NCI-H748 (cell line): ENCODE results near the gene KIAA0930.

Source experiments
- DNase-seq: peaks from one replicate; lab custom pipeline; 2025; ENCODE audit not compliant: unreplicated experiment; lab: John Stamatoyannopoulos, UW

KIAA0930 gene

DNA sequence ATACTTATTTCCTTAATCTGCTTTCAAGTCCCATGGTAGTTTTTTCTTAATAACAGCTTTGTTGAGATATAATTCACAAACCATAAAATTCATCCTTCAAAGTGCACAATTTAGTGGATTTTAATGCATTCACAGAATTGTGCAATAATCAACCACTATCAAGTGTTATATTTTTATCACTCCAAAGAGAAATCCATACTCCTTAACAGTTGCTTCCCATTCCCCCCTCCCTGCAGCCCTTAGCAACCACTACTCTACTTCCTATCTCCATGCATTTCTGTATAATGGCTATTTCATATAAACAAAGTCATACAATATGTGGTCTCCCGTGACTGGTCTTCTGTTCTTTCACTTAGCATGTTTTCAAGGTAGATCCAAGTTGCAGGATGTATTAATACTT is 95.8 kb downstream of the KIAA0930 start:
- no peak for DNase-seq

DNA sequence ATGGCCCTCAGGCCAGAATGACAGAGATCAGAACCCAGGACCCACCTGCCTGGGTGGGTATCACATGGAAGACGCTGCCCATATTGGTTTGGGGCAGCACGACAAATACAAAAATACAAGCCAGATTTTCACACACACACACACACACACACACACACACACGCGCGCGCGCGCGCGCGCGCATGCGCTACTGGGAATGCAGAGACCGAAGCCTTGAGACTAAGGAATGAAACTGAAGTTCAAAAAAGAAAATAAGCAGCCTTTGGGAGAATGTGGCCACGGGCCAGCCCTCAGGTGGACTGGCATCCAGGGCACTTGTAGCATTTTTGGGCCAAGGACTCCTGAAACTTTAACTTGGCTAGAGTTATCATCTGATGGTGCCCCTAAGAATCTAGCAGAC is 98.3 kb downstream of the KIAA0930 start:
- no peak for DNase-seq
